H1 (cell line): ENCODE results near the gene KCTD17. TPM values are rescaled to one million over a fixed set of nuclear protein-coding genes. Genes with fewer than 3 reads are reported as not detected.

Experiments used
- CTCF ChIA-PET: fragments of 300-600 bp; sonication (Branson Sonifier 250); formaldehyde crosslinking; loops from one replicate; lab custom pipeline; 2021; ENCODE audit not compliant: partially characterized antibody; lab: Charles Lee
- POLR2A ChIA-PET: fragments of 300-600 bp; sonication (Branson Sonifier 250); formaldehyde crosslinking; loops from one replicate; lab custom pipeline; 2021; ENCODE audit warnings: inconsistent platforms; ENCODE audit not compliant: partially characterized antibody; lab: Charles Lee
- DNase-seq, 2 experiments: peaks; one replicate each; pipeline versions ENCODE4 v3.0.0 to v3.0.0-alpha.2; 2010 to 2022; ENCODE audit warnings: low spot score in 2 of 2, low read depth in 1 of 2, mixed read lengths in 1 of 2
- FAIRE-seq: peaks from 2 replicates; lab custom pipeline; 2011; peaks lifted over from hg19 to GRCh38; lab: Jason Lieb, UNC
- H2AFZ ChIP-seq: 2 replicates; pipeline ENCODE4 v1.8.1; 2012; ENCODE audit warnings: low read length, inconsistent platforms
- H2AK5ac ChIP-seq: 2 replicates; pipeline ENCODE4 v1.6.1; 2013; ENCODE audit warnings: low read depth, low read length
- H2BK120ac ChIP-seq: replicated peaks from 2 replicates; pipeline ENCODE3; 2013; ENCODE audit warnings: low read depth, low read length, inconsistent platforms
- H2BK12ac ChIP-seq: 2 replicates; pipeline ENCODE4 v1.6.1; 2013; ENCODE audit warnings: low read depth, low read length
- H2BK15ac ChIP-seq: 2 replicates; pipeline ENCODE4 v1.6.1; 2013; ENCODE audit warnings: low read length
- H2BK20ac ChIP-seq: 2 replicates; pipeline ENCODE4 v1.6.1; 2013; ENCODE audit warnings: low read length
- H2BK5ac ChIP-seq: 2 replicates; pipeline ENCODE4 v1.6.1; 2013; ENCODE audit warnings: low read depth, low read length
- H3K14ac ChIP-seq: 2 replicates; pipeline ENCODE4 v1.6.1; 2013; ENCODE audit warnings: inconsistent platforms; ENCODE audit not compliant: insufficient read length
- H3K18ac ChIP-seq: 2 replicates; pipeline ENCODE4 v1.6.1; 2013; ENCODE audit warnings: low read length; ENCODE audit errors: extremely low read depth
- H3K23ac ChIP-seq: 2 replicates; pipeline ENCODE4 v1.6.1; 2013; ENCODE audit warnings: inconsistent platforms; ENCODE audit not compliant: insufficient read length
- H3K23me2 ChIP-seq: 2 replicates; pipeline ENCODE4 v1.6.1; 2013; ENCODE audit warnings: low read depth, low read length
- H3K27ac ChIP-seq: 2 replicates; pipeline ENCODE4 v1.6.1; 2011; ENCODE audit warnings: low read depth, low read length, inconsistent platforms
- H3K27me3 ChIP-seq, 4 experiments: replicated peaks in 1 of 4; 1 replicate in 1 of 4; 2 replicates in 3 of 4; pipeline versions ENCODE4 v1.6.1 to v1.8.1; 2011 to 2013; ENCODE audit warnings: low read length in 3 of 4, mild to moderate bottlenecking in 3 of 4, inconsistent platforms in 2 of 4, mixed read lengths in 2 of 4, moderate library complexity in 1 of 4; ENCODE audit not compliant: control insufficient read depth in 3 of 4, insufficient read depth in 3 of 4; ENCODE audit errors: extremely low read depth in 1 of 4
- H3K36me3 ChIP-seq, 4 experiments: 2 replicates each; pipeline versions ENCODE4 v1.6.1 to v1.8.1; 2011 to 2013; ENCODE audit warnings: mild to moderate bottlenecking in 4 of 4, low read length in 3 of 4, moderate library complexity in 2 of 4, control low read depth in 1 of 4, inconsistent platforms in 1 of 4; ENCODE audit not compliant: insufficient read depth in 4 of 4, control insufficient read depth in 2 of 4
- H3K4ac ChIP-seq: replicated peaks from 2 replicates; pipeline ENCODE3; 2013; ENCODE audit warnings: low read length, low read depth, mixed read lengths, inconsistent platforms; ENCODE audit not compliant: insufficient read length
- H3K4me1 ChIP-seq, 4 experiments: replicated peaks in 1 of 4; 1 replicate in 1 of 4; 2 replicates in 3 of 4; pipeline versions ENCODE4 v1.6.1 to v1.8.1; 2011 to 2013; ENCODE audit warnings: low read length in 3 of 4, inconsistent platforms in 2 of 4, mixed read lengths in 1 of 4; ENCODE audit not compliant: insufficient read depth in 4 of 4, control insufficient read depth in 3 of 4
- H3K4me2 ChIP-seq, 2 experiments: 2 replicates each; pipeline versions ENCODE4 v1.6.1 to v1.8.1; 2011 to 2013; ENCODE audit warnings: low read depth in 2 of 2, low read length in 2 of 2, control low read depth in 1 of 2, inconsistent platforms in 1 of 2, mild to moderate bottlenecking in 1 of 2; ENCODE audit not compliant: insufficient read depth in 1 of 2
- H3K4me3 ChIP-seq, 4 experiments: fragments of 200-600, 300-600 bp in 1 of 4; sonication (generic), shearing (Covaris generic), sonication (Bioruptor Twin) in 1 of 4; 2 replicates each; pipeline versions ENCODE4 v1.5.1 to v1.8.1; 2011 to 2016; ENCODE audit warnings: low read length in 4 of 4, low read depth in 3 of 4, control low read depth in 2 of 4, inconsistent platforms in 2 of 4, mild to moderate bottlenecking in 2 of 4, mixed read lengths in 1 of 4, moderate library complexity in 1 of 4; ENCODE audit not compliant: insufficient read depth in 2 of 4; ENCODE audit errors: extremely low read depth in 1 of 4
- H3K56ac ChIP-seq: replicated peaks from 2 replicates; pipeline ENCODE3; 2013; ENCODE audit warnings: low read depth, mild to moderate bottlenecking, mixed read lengths, low read length, inconsistent platforms; ENCODE audit not compliant: insufficient read length
- H3K79me1 ChIP-seq: 2 replicates; pipeline ENCODE4 v1.6.1; 2013; ENCODE audit warnings: low read depth, low read length, control low read depth
- H3K79me2 ChIP-seq, 2 experiments: 2 replicates each; pipeline versions ENCODE4 v1.6.1 to v1.8.1; 2012 to 2013; ENCODE audit warnings: low read length in 2 of 2, mild to moderate bottlenecking in 2 of 2, inconsistent platforms in 1 of 2; ENCODE audit not compliant: insufficient read depth in 2 of 2, control insufficient read depth in 1 of 2
- H3K9ac ChIP-seq, 4 experiments: replicated peaks in 1 of 4; 1 replicate in 1 of 4; 2 replicates in 3 of 4; pipeline versions ENCODE4 v1.6.1 to v1.8.1; 2011 to 2013; ENCODE audit warnings: low read depth in 3 of 4, low read length in 3 of 4, control low read depth in 2 of 4, mild to moderate bottlenecking in 2 of 4, moderate library complexity in 2 of 4, inconsistent platforms in 1 of 4; ENCODE audit errors: extremely low read depth in 1 of 4
- H3K9me3 ChIP-seq, 2 experiments: 2 replicates each; pipeline versions ENCODE4 v1.6.1 to v1.8.1; 2012 to 2013; ENCODE audit warnings: mild to moderate bottlenecking in 2 of 2, moderate library complexity in 2 of 2, control low read depth in 1 of 2, inconsistent platforms in 1 of 2, low read depth in 1 of 2, low read length in 1 of 2, mixed read lengths in 1 of 2; ENCODE audit not compliant: insufficient read depth in 2 of 2
- H4K20me1 ChIP-seq, 2 experiments: replicated peaks in 1 of 2; 2 replicates each; pipeline versions ENCODE3 to v1.8.1; 2011 to 2013; ENCODE audit warnings: inconsistent platforms in 2 of 2, low read length in 2 of 2, mild to moderate bottlenecking in 1 of 2; ENCODE audit not compliant: insufficient read depth in 2 of 2, control insufficient read depth in 1 of 2
- H4K5ac ChIP-seq: 2 replicates; pipeline ENCODE4 v1.6.1; 2013; ENCODE audit warnings: low read length, low read depth, mixed read lengths, inconsistent platforms; ENCODE audit not compliant: insufficient read length
- H4K8ac ChIP-seq: 2 replicates; pipeline ENCODE4 v1.8.0; 2013; ENCODE audit warnings: mild to moderate bottlenecking, moderate library complexity, low read length, inconsistent platforms; ENCODE audit not compliant: insufficient read depth; ENCODE audit errors: extremely low read depth
- H4K91ac ChIP-seq: replicated peaks from 2 replicates; pipeline ENCODE3; 2013; ENCODE audit warnings: low read length, mixed read lengths, inconsistent platforms; ENCODE audit not compliant: insufficient read length
- BACH1 ChIP-seq: IDR thresholded peaks from 2 replicates; pipeline ENCODE4 v1.6.1; 2012; ENCODE audit warnings: low read length, improper control_type of control experiment
- BCL11A ChIP-seq, 2 experiments: IDR thresholded peaks; one replicate each; pipeline ENCODE4 v1.6.1; 2011; ENCODE audit warnings: low read depth in 2 of 2, low read length in 2 of 2, mild to moderate bottlenecking in 2 of 2
- CREB1 ChIP-seq: IDR thresholded peaks from 2 replicates; pipeline ENCODE4 v1.6.1; 2012; ENCODE audit warnings: inconsistent platforms
- EP300 ChIP-seq, 2 experiments: IDR thresholded peaks; 1 replicate in 1 of 2; 2 replicates in 1 of 2; pipeline ENCODE4 v1.6.1; 2011 to 2012; ENCODE audit warnings: low read depth in 2 of 2, low read length in 2 of 2, mild to moderate bottlenecking in 2 of 2, borderline replicate concordance in 1 of 2, inconsistent platforms in 1 of 2, moderate library complexity in 1 of 2
- GABPA ChIP-seq: IDR thresholded peaks from 2 replicates; pipeline ENCODE4 v1.6.1; 2011; ENCODE audit warnings: mild to moderate bottlenecking, low read length, moderate library complexity, borderline replicate concordance; ENCODE audit not compliant: insufficient read depth
- GTF2F1 ChIP-seq: IDR thresholded peaks from 2 replicates; pipeline ENCODE4 v1.6.1; 2012; ENCODE audit warnings: low read depth, low read length, improper control_type of control experiment, borderline replicate concordance
- JUND ChIP-seq: IDR thresholded peaks from 2 replicates; pipeline ENCODE4 v1.6.1; 2011; ENCODE audit warnings: mild to moderate bottlenecking, improper control_type of control experiment, low read length
- KDM1A ChIP-seq: fragments of 200-600, 300-600 bp; sonication (generic); IDR thresholded peaks from 2 replicates; pipeline ENCODE4 v1.7.1; 2016; ENCODE audit warnings: mild to moderate bottlenecking, low read length, borderline replicate concordance
- NANOG ChIP-seq: IDR thresholded peaks from 2 replicates; pipeline ENCODE4 v1.6.1; 2011; ENCODE audit warnings: low read length, low read depth, mild to moderate bottlenecking, inconsistent platforms; ENCODE audit not compliant: insufficient read depth, poor library complexity, severe bottlenecking
- POU5F1 ChIP-seq: IDR thresholded peaks from 2 replicates; pipeline ENCODE4 v1.6.1; 2011; ENCODE audit warnings: low read depth, mild to moderate bottlenecking, low read length, moderate library complexity
- RNF2 ChIP-seq: fragments of 200-900, 300-1000 bp; sonication (generic); IDR thresholded peaks from 2 replicates; pipeline ENCODE4 v1.7.1; 2016; ENCODE audit warnings: borderline replicate concordance, low read depth, mild to moderate bottlenecking, antibody characterized with exemption, low read length; ENCODE audit not compliant: poor library complexity, severe bottlenecking; ENCODE audit errors: missing control alignments
- SP4 ChIP-seq: IDR thresholded peaks from 2 replicates; pipeline ENCODE4 v1.6.1; 2012; ENCODE audit warnings: low read length, inconsistent platforms
- TAF7 ChIP-seq: optimal IDR thresholded peaks from 2 replicates; pipeline ENCODE3; 2011; ENCODE audit warnings: low read depth, mild to moderate bottlenecking, inconsistent platforms, low read length, moderate library complexity, borderline replicate concordance
- TEAD4 ChIP-seq: IDR thresholded peaks from 2 replicates; pipeline ENCODE4 v1.6.1; 2012; ENCODE audit warnings: low read depth, low read length, inconsistent platforms, mixed read lengths
- WGBS, 2 experiments: shearing (Covaris generic) in 1 of 2; methylation state at CpG; one replicate each; pipeline versions ENCODE4 v1.1.6 to v1.1.7; 2013 to 2015; ENCODE audit warnings: low lambda C conversion rate in 2 of 2, mixed read lengths in 2 of 2, inconsistent platforms in 1 of 2, low coverage in 1 of 2, missing lambda C conversion rate in 1 of 2; ENCODE audit not compliant: insufficient replicate concordance in 2 of 2, insufficient coverage in 1 of 2, insufficient read length in 1 of 2; ENCODE audit errors: extremely low coverage in 1 of 2, missing lambda C conversion rate in 1 of 2; 5-methylcytosine and 5-hydroxymethylcytosine counted together
- polyA plus RNA-seq, 7 experiments: library from polyadenylated mRNA; depleted of rRNA in 3 of 7; stranded (reverse) in 5 of 7; unstranded in 2 of 7; fragments of >200 nt in 5 of 7; fragments of 200-250 nt in 2 of 7; gene quantifications; 1 replicate in 5 of 7; 2 replicates in 1 of 7; 4 replicates in 1 of 7; pipeline versions ENCODE4 v1.2.1 to v1.2.3, GENCODE V29; 2011 to 2013; ENCODE audit warnings: missing spikeins in 2 of 7, mixed read lengths in 2 of 7
- total RNA-seq: library from RNA; stranded (reverse); fragmentation: NEBNext Ultra II Directional; extraction: Animal tissue kit (Norgen Biotek cat#: 25700); gene quantifications from 2 replicates; pipeline ENCODE4 v1.2.1, GENCODE V29; 2021

The KCTD17 gene
- total and polyA plus RNA-seq, 2 of the 8 experiments (the other 6 are each of a cell fraction or from before 2014, with no cell fraction given) = 39.4 to 44.0 TPM

- Histone ChIP-seq H2BK20ac (no peak overlapping the region), H3K9ac (no peak overlapping the region), H4K5ac (no peak overlapping the region), H3K4me3 (no peak overlapping the region), H3K27ac (no peak overlapping the region), H3K18ac (no peak overlapping the region), H3K4ac (no peak overlapping the region), H2AFZ (no peak overlapping the region), H3K56ac (no peak overlapping the region), H3K79me1 (no peaks in the 10 kb centered on the region), H2BK12ac (no peak overlapping the region), H4K91ac (no peak overlapping the region), H2BK15ac (no peak overlapping the region), H3K4me1 (peaks cover 0 to 7% (median 2%) of the 10 kb centered on the region in 4 experiments; a peak in 3 of 7 replicates), H3K79me2 (no peaks in the 10 kb centered on the region), H2AK5ac (no peak overlapping the region), H4K8ac (no peak overlapping the region), H3K27me3 (peaks cover 0 to 11% (median 3%) of the 10 kb centered on the region in 4 experiments; a peak in 4 of 7 replicates), H4K20me1 (no peaks in the 10 kb centered on the region), H3K23me2 (no peaks in the 10 kb centered on the region; the same call in 1 of the 2 replicates), H3K36me3 (no peaks in the 10 kb centered on the region), H3K23ac (no peak overlapping the region), H3K9me3 (no peaks in the 10 kb centered on the region), H3K4me2 (no peak overlapping the region), H3K14ac (no peak overlapping the region), H2BK5ac (no peak overlapping the region), H2BK120ac (no peak overlapping the region)
- ChIA-PET POLR2A (no interaction called here), CTCF (no interaction called here)
- 81% methylated on average over 6 of the region's 6 CpGs; no CpG with 5 or more reads in 1 of the 2 experiments for WGBS, 2 experiments
- DNase-seq (no peak), FAIRE-seq (no peak)
- TF ChIP-seq TAF7 (no peak), BCL11A (IDR thresholded peaks at IDR 0.05; ENCODE audit: low read depth in 2 of 2, low read length in 2 of 2) (no peak), EP300 (IDR thresholded peaks at IDR 0.05; ENCODE audit: borderline replicate concordance in 1 of 2, low read depth in 2 of 2, low read length in 2 of 2) (no peak), POU5F1 (no peak), JUND (no peak), GTF2F1 (no peak), CREB1 (no peak), GABPA (no peak), SP4 (no peak), TEAD4 (no peak), KDM1A (no peak), BACH1 (no peak), RNF2 (no peak), NANOG (no peak)
Observed at GRCh38 chr22:37083914-37084313, 32.4 kb downstream of the KCTD17 start.
